IPS-15b (cell line): ENCODE data around the gene MBD4.
"Not testable (repeated sequence)": the region's sequence is repeated elsewhere in the genome, so short reads cannot be mapped to it uniquely, and the experiment has no call there.

Experiments
- H3K27me3 ChIP-seq: one replicate; pipeline ENCODE4 v1.6.1; 2013; ENCODE audit warnings: low read length; ENCODE audit not compliant: control insufficient read depth, insufficient read depth
- H3K36me3 ChIP-seq: one replicate; pipeline ENCODE4 v1.6.1; 2013; ENCODE audit warnings: low read length; ENCODE audit not compliant: control insufficient read depth, insufficient read depth
- H3K4me1 ChIP-seq: one replicate; pipeline ENCODE4 v1.6.1; 2013; ENCODE audit warnings: mild to moderate bottlenecking, low read length; ENCODE audit not compliant: control insufficient read depth, insufficient read depth
- H3K4me3 ChIP-seq: one replicate; pipeline ENCODE4 v1.5.1; 2013; ENCODE audit warnings: low read depth, low read length
- H3K9ac ChIP-seq: one replicate; pipeline ENCODE4 v1.6.1; 2013; ENCODE audit warnings: low read depth, mild to moderate bottlenecking, low read length
- H3K9me3 ChIP-seq: one replicate; pipeline ENCODE4 v1.6.1; 2013; ENCODE audit warnings: mild to moderate bottlenecking, low read length; ENCODE audit not compliant: control insufficient read depth, insufficient read depth

Gene MBD4

GRCh38 chr3:129385507-129385906 is 54.2 kb downstream of the MBD4 start:
- not testable (repeated sequence) for H3K9ac ChIP-seq

GRCh38 chr3:129384594-129385323 is 55.0 kb downstream of the MBD4 start:
- Histone ChIP-seq H3K36me3 (peaks cover 5% of the 10 kb centered on the region), H3K9me3 (no peaks in the 10 kb centered on the region), H3K9ac (no peak overlapping the region), H3K4me1 (peaks cover 4% of the 10 kb centered on the region), H3K27me3 (no peaks in the 10 kb centered on the region), H3K4me3 (no peak overlapping the region)

More at GRCh38 chr3:129385507-129385906, 54.2 kb downstream of the MBD4 start:
- not testable (repeated sequence) for H3K36me3 ChIP-seq, H3K9me3 ChIP-seq, H3K27me3 ChIP-seq, H3K4me1 ChIP-seq, H3K4me3 ChIP-seq

GRCh38 chr3:129384103-129384502 is 55.6 kb downstream of the MBD4 start:
- not testable (repeated sequence) for H3K9me3 ChIP-seq, H3K27me3 ChIP-seq, H3K4me1 ChIP-seq, H3K36me3 ChIP-seq, H3K9ac ChIP-seq, H3K4me3 ChIP-seq

GRCh38 chr3:129383292-129383860 is 56.4 kb downstream of the MBD4 start:
- Histone ChIP-seq H3K9me3 (no peaks in the 10 kb centered on the region), H3K4me1 (peaks cover 4% of the 10 kb centered on the region), H3K4me3 (no peak overlapping the region), H3K36me3 (no peaks in the 10 kb centered on the region), H3K9ac (no peak overlapping the region), H3K27me3 (no peaks in the 10 kb centered on the region)

- Histone ChIP-seq H3K9me3 (no peaks in the 10 kb centered on the region), H3K36me3 (no peaks in the 10 kb centered on the region), H3K4me3 (no peak overlapping the region), H3K9ac (no peak overlapping the region), H3K27me3 (no peaks in the 10 kb centered on the region), H3K4me1 (peaks cover 4% of the 10 kb centered on the region)
These were observed 57.4 kb downstream of the MBD4 start for GRCh38 chr3:129382366-129382765.
